Upper lobe of right lung (tissue), 1 donor: Measurements from ENCODE around the gene CACNA2D4. TPM values are rescaled to one million over a fixed set of nuclear protein-coding genes. Genes with fewer than 3 reads are reported as not detected.

ENCODE experiments used
- ATAC-seq: fragments of 200-7000 bp; cut with Tn5 transposase; one replicate; pipeline ENCODE4 v1.9.1; 2020; ENCODE audit warnings: mild to moderate bottlenecking, moderate library complexity
- DNase-seq: peaks from one replicate; pipeline ENCODE4 v3.0.0-alpha.2; 2020
- H3K27ac ChIP-seq: fragments of 200-600 bp; one replicate; pipeline ENCODE4 v1.8.0; 2022
- H3K27me3 ChIP-seq: fragments of 200-600 bp; one replicate; pipeline ENCODE4 v1.8.0; 2022; ENCODE audit warnings: mild to moderate bottlenecking
- H3K36me3 ChIP-seq: fragments of 200-600 bp; one replicate; pipeline ENCODE4 v1.8.0; 2022
- H3K4me1 ChIP-seq: fragments of 200-600 bp; one replicate; pipeline ENCODE4 v1.8.0; 2022
- H3K4me3 ChIP-seq: fragments of 200-600 bp; one replicate; pipeline ENCODE4 v1.8.0; 2022; ENCODE audit warnings: mild to moderate bottlenecking
- H3K9me3 ChIP-seq: fragments of 200-600 bp; one replicate; pipeline ENCODE4 v1.8.0; 2022
- CTCF ChIP-seq: fragments of 200-600 bp; IDR thresholded peaks from one replicate; pipeline ENCODE4 v1.8.0; 2022; ENCODE audit warnings: antibody characterized with exemption
- intact Hi-C: fragments of 100-400 bp; cut with DNase I; formaldehyde crosslinking; loops from one replicate; pipeline ENCODE4 v1.11.0; 2022
- total RNA-seq: library from RNA; stranded (reverse); fragmentation: NEBNext Ultra II Directional; extraction: Animal tissue kit (Norgen Biotek cat#: 25700); gene quantifications from one replicate; pipeline ENCODE4 v1.2.1, GENCODE V29; 2021
- donor health status: DM: no; HTN: yes; CAD: no; lungs with severe emphysema.

Gene CACNA2D4
- total RNA-seq, 1 donor from 2014 or later, result 5.5 TPM

DNA sequence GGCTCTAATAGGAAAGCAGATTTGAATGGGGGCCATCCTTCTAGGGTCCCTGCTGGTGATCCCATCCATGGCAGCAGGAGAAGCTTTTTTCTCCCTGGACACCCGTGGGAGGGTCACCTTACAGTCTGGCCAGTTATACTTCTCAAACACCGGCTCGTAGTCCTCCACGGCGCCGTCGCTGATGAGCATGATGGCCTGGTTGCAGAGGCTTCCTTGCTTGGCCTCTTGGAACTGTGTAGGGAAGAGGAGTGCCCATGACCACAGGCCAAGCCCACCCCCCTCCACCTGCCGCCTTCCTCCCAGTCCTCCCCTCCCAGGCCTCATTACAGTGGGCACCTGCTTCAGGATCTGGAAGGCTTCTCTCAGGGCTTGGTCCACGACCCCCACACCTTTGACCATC is 33.8 kb downstream of the CACNA2D4 start:
- H3K36me3 ChIP-seq, result no peaks in the 10 kb centered on the region
- intact Hi-C loops, result no loop called here
- TF ChIP-seq CTCF, result no peak
- H3K4me3 ChIP-seq, result no peak overlapping the region
- DNase-seq (no peak), ATAC-seq (no peak)
- H3K27me3 ChIP-seq, result no peaks in the 10 kb centered on the region
- H3K9me3 ChIP-seq, result no peaks in the 10 kb centered on the region
- H3K27ac ChIP-seq, result no peak overlapping the region
- H3K4me1 ChIP-seq, result no peaks in the 10 kb centered on the region

DNA sequence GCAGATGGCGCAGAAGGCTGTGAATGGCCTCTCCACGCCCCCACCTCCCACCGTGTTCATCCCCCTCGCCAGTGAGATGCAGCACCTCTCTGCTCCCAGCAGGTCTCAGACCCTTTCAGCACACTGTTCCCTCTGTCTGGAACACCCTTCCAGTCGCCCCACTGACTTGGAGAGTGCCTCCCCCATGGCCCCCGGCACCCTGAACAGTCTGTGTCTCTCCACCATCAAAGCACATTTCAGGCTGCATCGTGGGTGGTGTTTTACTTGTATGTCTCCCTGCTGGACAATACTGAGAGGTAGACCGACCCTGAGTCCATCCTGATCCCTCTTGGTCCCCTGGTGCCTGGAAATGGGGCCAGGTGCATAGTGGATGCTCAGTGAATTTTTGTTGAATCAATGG is 34.9 kb downstream of the CACNA2D4 start:
- intact Hi-C loops, result no loop called here
- Histone ChIP-seq H3K27ac (no peak overlapping the region), H3K9me3 (no peaks in the 10 kb centered on the region), H3K27me3 (no peaks in the 10 kb centered on the region), H3K36me3 (no peaks in the 10 kb centered on the region), H3K4me3 (no peak overlapping the region), H3K4me1 (no peaks in the 10 kb centered on the region)
- no peak for TF ChIP-seq CTCF
- ATAC-seq (no peak), DNase-seq (no peak)

DNA sequence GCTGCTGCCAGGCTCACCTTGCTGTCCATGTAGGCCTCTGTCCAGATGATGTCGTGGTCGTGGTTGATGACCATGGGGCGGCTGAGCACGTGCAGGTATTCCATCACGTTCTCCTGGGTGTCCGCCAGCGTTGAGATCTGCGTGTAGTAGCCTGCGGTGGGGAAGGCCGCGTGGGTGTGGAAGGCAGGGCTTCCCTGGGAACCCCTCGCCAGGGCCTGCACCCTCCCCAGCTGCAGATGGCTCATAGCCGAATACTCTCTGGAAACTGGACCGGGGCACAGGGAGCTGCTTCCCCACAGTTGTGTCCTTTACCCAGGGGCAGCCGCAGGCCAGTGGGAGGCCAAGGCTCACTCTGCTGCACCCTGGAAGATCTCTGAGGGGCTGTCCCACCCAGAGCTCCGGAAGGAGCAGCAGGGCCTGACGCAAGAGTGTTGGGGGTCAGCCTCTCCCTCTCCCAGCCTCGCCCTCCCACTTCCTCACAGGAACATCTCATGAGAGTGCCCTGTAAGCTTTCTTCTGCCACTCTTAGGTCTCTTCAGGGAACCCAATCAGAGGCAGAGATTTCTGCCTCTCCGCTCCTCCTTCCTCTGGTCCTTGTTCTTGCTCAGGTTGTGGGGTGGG is 35.5 kb downstream of the CACNA2D4 start:
- no peak overlapping the region for H3K27ac ChIP-seq
- intact Hi-C loops, result no loop called here
- DNase-seq (no peak), ATAC-seq (no peak)
- no peaks in the 10 kb centered on the region for H3K27me3 ChIP-seq
- H3K4me1 ChIP-seq, result no peaks in the 10 kb centered on the region
- H3K4me3 ChIP-seq, result no peak overlapping the region
- H3K9me3 ChIP-seq, result no peaks in the 10 kb centered on the region
- TF ChIP-seq CTCF, result no peak
- H3K36me3 ChIP-seq, result no peaks in the 10 kb centered on the region

- no peaks in the 10 kb centered on the region for H3K36me3 ChIP-seq
- no peak for ATAC-seq
- no peak for TF ChIP-seq CTCF
These were observed 36.0 kb downstream of the CACNA2D4 start for GRCh38 chr12:1882405-1882804.

DNA sequence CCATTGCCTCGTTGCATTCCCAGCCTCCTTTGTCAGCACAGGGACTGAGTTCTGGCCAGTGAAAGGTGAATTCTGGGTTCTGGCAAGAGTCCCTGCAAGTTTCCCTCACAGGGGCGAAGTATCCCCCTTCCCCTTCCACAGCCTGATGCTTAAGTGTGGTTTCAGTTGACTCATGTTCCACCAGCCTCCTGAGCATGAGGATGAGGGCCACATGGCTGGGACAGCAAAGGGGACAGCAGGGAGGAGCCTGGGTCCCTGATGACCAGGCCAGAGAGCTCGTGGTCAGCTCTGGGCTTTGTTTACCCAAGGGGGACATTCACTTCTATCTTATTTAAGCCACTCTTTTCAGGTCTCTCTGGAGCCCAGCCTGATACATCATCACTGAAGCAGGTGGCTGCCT is 36.5 kb downstream of the CACNA2D4 start:
- intact Hi-C loops, result no loop called here
- Histone ChIP-seq H3K4me3 (no peak overlapping the region), H3K36me3 (no peaks in the 10 kb centered on the region), H3K9me3 (no peaks in the 10 kb centered on the region), H3K27ac (no peak overlapping the region), H3K4me1 (no peaks in the 10 kb centered on the region), H3K27me3 (no peaks in the 10 kb centered on the region)
- ATAC-seq (no peak), DNase-seq (no peak)
- no peak for TF ChIP-seq CTCF

More at GRCh38 chr12:1882405-1882804, 36.0 kb downstream of the CACNA2D4 start:
- no peak for DNase-seq
- Histone ChIP-seq H3K27ac (no peak overlapping the region), H3K4me3 (no peak overlapping the region), H3K27me3 (no peaks in the 10 kb centered on the region), H3K4me1 (no peaks in the 10 kb centered on the region), H3K9me3 (no peaks in the 10 kb centered on the region)
- intact Hi-C loops, result no loop called here

- intact Hi-C loops, result no loop called here
- H3K9me3 ChIP-seq, result no peaks in the 10 kb centered on the region
These were observed 37.2 kb downstream of the CACNA2D4 start for GRCh38 chr12:1881301-1881700.

More at GRCh38 chr12:1881301-1881700, 37.2 kb downstream of the CACNA2D4 start:
- no peaks in the 10 kb centered on the region for H3K27me3 ChIP-seq
- DNase-seq, result no peak
- no peak overlapping the region for H3K4me3 ChIP-seq
- no peaks in the 10 kb centered on the region for H3K4me1 ChIP-seq
- no peak for ATAC-seq
- TF ChIP-seq CTCF, result no peak
- H3K36me3 ChIP-seq, result no peaks in the 10 kb centered on the region
- no peak overlapping the region for H3K27ac ChIP-seq
